Neural progenitor cell (in vitro differentiated cells): ENCODE data around the gene SATB1. TPM values are rescaled to one million over a fixed set of nuclear protein-coding genes. Genes with fewer than 3 reads are reported as not detected.

Experiments
- DNase-seq: peaks from one replicate; pipeline ENCODE4 v3.0.0-alpha.2; 2016; ENCODE audit warnings: low spot score
- H2AFZ ChIP-seq: fragments of 200-600 bp; sonication (generic); replicated peaks from 2 replicates; pipeline ENCODE4 v1.6.1; 2016; ENCODE audit warnings: antibody characterized with exemption
- H3F3A ChIP-seq: fragments of 200-600 bp; sonication (generic); 2 replicates; pipeline ENCODE4 v1.6.1; 2016; ENCODE audit warnings: antibody characterized with exemption, low read depth
- H3K27ac ChIP-seq: fragments of 200-600 bp; sonication (generic); 2 replicates; pipeline ENCODE4 v1.5.1; 2016; ENCODE audit warnings: mild to moderate bottlenecking
- H3K27me3 ChIP-seq: fragments of 200-600 bp; sonication (generic); 2 replicates; pipeline ENCODE4 v1.6.1; 2016; ENCODE audit warnings: mild to moderate bottlenecking, moderate library complexity
- H3K36me3 ChIP-seq: fragments of 200-600 bp; sonication (generic); 2 replicates; pipeline ENCODE4 v1.5.1; 2016
- H3K4me1 ChIP-seq: fragments of 200-600 bp; sonication (generic); 2 replicates; pipeline ENCODE4 v1.6.1; 2016; ENCODE audit warnings: mixed run types
- H3K4me2 ChIP-seq: fragments of 200-600 bp; sonication (generic); 2 replicates; pipeline ENCODE4 v1.6.1; 2016
- H3K4me3 ChIP-seq: fragments of 200-600 bp; sonication (generic); 2 replicates; pipeline ENCODE4 v1.5.1; 2016
- H3K79me2 ChIP-seq: fragments of 200-600 bp; sonication (generic); 2 replicates; pipeline ENCODE4 v1.6.1; 2016; ENCODE audit warnings: low read depth
- H3K9ac ChIP-seq: fragments of 200-600 bp; sonication (generic); 2 replicates; pipeline ENCODE4 v1.6.1; 2016
- H3K9me3 ChIP-seq: fragments of 200-600 bp; sonication (generic); 2 replicates; pipeline ENCODE4 v1.5.1; 2016; ENCODE audit warnings: low read depth
- H4K20me1 ChIP-seq: fragments of 200-600 bp; sonication (generic); 2 replicates; pipeline ENCODE4 v1.6.1; 2016; ENCODE audit warnings: low read depth
- H3K27ac Mint-ChIP-seq: 3 replicates; pipeline ENCODE4 v1.8.0; 2021; ENCODE audit warnings: mixed read lengths
- H3K27me3 Mint-ChIP-seq: 2 replicates; pipeline ENCODE4 v1.8.0; 2022; ENCODE audit warnings: low read depth, mild to moderate bottlenecking, inconsistent platforms, moderate library complexity, mixed read lengths; ENCODE audit not compliant: insufficient read depth
- H3K36me3 Mint-ChIP-seq: 3 replicates; pipeline ENCODE4 v1.8.0; 2021; ENCODE audit warnings: mixed read lengths
- H3K4me1 Mint-ChIP-seq: 3 replicates; pipeline ENCODE4 v1.8.0; 2021; ENCODE audit warnings: mixed read lengths
- H3K4me3 Mint-ChIP-seq: 3 replicates; pipeline ENCODE4 v1.8.0; 2021; ENCODE audit warnings: mild to moderate bottlenecking, moderate library complexity, mixed read lengths
- H3K9me3 Mint-ChIP-seq: 3 replicates; pipeline ENCODE4 v1.8.0; 2020; ENCODE audit warnings: mixed read lengths
- EZH2 ChIP-seq: fragments of 200-600 bp; sonication (generic); IDR thresholded peaks from 2 replicates; pipeline ENCODE4 v1.6.1; 2017; ENCODE audit warnings: antibody characterized with exemption, mild to moderate bottlenecking, moderate library complexity
- EZH2phosphoT487 ChIP-seq: fragments of 200-600 bp; sonication (generic); IDR thresholded peaks from 2 replicates; pipeline ENCODE4 v1.6.1; 2017; ENCODE audit warnings: antibody characterized with exemption
- total RNA-seq: library from RNA; depleted of rRNA; stranded (reverse); fragments of >200 nt; gene quantifications from 2 replicates; pipeline ENCODE4 v1.2.3, GENCODE V29; 2015; ENCODE audit warnings: low replicate concordance
- TF ChIP-seq, protein P1 (sequence below): fragments of 200-600 bp; sonication (generic); IDR thresholded peaks from 2 replicates; pipeline ENCODE4 v1.5.1; 2017; ENCODE audit warnings: antibody characterized with exemption, mild to moderate bottlenecking

The SATB1 gene
- total RNA-seq, 1 donor from 2014 or later = 38.6 TPM

DNA sequence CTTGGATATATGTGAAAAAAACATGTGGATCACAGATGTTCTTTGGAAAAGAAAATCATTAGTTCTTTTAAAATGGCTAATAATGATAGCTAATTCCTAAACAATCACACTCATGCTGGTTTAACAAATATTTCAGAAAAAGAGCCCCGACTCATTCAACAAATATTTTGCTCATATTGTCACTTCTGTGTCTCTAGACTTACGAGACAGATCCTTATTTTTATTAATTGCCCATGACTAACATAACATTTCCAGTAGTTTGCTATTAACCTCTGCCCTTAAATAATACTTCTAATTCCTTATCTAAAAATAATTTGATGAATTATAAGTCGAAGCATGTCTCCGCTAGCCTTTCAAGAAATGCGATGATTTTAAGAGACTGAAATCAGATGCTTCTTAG lies 70.4 kb downstream of the SATB1 start:
- no peak for DNase-seq
- Mint-ChIP-seq H3K9me3 (no peaks in the 10 kb centered on the region), H3K4me1 (peaks cover 8% of the 10 kb centered on the region), H3K27ac (no peak overlapping the region), H3K4me3 (no peak overlapping the region), H3K36me3 (peaks cover 9% of the 10 kb centered on the region), H3K27me3 (no peaks in the 10 kb centered on the region)
- TF ChIP-seq, protein P1, sequence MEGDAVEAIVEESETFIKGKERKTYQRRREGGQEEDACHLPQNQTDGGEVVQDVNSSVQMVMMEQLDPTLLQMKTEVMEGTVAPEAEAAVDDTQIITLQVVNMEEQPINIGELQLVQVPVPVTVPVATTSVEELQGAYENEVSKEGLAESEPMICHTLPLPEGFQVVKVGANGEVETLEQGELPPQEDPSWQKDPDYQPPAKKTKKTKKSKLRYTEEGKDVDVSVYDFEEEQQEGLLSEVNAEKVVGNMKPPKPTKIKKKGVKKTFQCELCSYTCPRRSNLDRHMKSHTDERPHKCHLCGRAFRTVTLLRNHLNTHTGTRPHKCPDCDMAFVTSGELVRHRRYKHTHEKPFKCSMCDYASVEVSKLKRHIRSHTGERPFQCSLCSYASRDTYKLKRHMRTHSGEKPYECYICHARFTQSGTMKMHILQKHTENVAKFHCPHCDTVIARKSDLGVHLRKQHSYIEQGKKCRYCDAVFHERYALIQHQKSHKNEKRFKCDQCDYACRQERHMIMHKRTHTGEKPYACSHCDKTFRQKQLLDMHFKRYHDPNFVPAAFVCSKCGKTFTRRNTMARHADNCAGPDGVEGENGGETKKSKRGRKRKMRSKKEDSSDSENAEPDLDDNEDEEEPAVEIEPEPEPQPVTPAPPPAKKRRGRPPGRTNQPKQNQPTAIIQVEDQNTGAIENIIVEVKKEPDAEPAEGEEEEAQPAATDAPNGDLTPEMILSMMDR = no peak
- TF ChIP-seq EZH2 (no peak), EZH2phosphoT487 (no peak)
- Histone ChIP-seq H3K9me3 (no peaks in the 10 kb centered on the region), H3K27ac (no peak overlapping the region), H3K4me3 (no peak overlapping the region), H3K4me2 (no peak overlapping the region), H3K36me3 (no peaks in the 10 kb centered on the region), H4K20me1 (no peaks in the 10 kb centered on the region), H3K79me2 (no peaks in the 10 kb centered on the region), H3F3A (no peaks in the 10 kb centered on the region), H3K9ac (no peak overlapping the region), H3K27me3 (no peaks in the 10 kb centered on the region), H2AFZ (no peak overlapping the region), H3K4me1 (peaks cover 13% of the 10 kb centered on the region)

- no peak overlapping the region for H3K4me3 ChIP-seq
- H3K9ac ChIP-seq = no peak overlapping the region
- no peak overlapping the region for H2AFZ ChIP-seq
- no peak overlapping the region for H3K4me2 ChIP-seq
- no peak overlapping the region for H3K4me3 Mint-ChIP-seq
- H3K36me3 Mint-ChIP-seq = peaks cover 16% of the 10 kb centered on the region
- peaks cover 13% of the 10 kb centered on the region for H3K4me1 ChIP-seq
- H3K79me2 ChIP-seq = no peaks in the 10 kb centered on the region
- no peaks in the 10 kb centered on the region for H3K9me3 ChIP-seq
- H3K36me3 ChIP-seq = no peaks in the 10 kb centered on the region
- H3K27ac ChIP-seq = no peak overlapping the region
- H3F3A ChIP-seq = no peaks in the 10 kb centered on the region
- no peaks in the 10 kb centered on the region for H3K27me3 ChIP-seq
- H4K20me1 ChIP-seq = no peaks in the 10 kb centered on the region
- TF ChIP-seq, protein P1 = no peak
- TF ChIP-seq EZH2 (no peak), EZH2phosphoT487 (no peak)
- H3K4me1 Mint-ChIP-seq = peaks cover 8% of the 10 kb centered on the region
- no peaks in the 10 kb centered on the region for H3K9me3 Mint-ChIP-seq
- peaks cover 2% of the 10 kb centered on the region for H3K27me3 Mint-ChIP-seq
- DNase-seq = peak; percentile 6
- H3K27ac Mint-ChIP-seq = peak overlapping the region; percentile 78
Observed at GRCh38 chr3:18351823-18352744, 73.1 kb downstream of the SATB1 start.

DNA sequence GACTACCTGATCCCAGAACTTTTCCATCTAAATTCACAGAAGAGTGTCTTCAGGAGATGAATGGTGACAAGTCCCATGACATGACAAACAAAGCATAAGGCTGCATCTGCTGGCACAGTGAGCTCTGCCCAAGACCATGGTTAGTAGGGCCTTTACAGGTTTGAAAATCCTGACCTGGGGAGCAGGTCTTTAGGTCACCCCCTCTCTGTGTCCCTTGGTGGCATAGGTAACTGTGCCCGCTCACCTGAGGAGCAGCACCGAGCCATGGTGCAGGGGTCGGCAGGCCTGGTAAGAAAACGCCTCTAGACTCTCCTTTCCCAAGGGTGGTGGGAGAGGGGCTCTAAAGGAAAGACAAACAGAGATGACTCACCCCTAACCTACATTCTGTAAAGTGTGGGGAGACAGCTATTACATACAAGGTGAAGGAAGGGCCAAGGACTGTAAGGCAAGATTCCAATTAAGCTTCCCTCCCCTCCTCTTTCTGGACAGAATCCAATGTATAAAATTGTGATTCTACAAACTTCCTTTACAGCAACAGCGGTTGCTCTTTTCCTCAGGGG lies 74.0 kb downstream of the SATB1 start:
- Mint-ChIP-seq H3K36me3 (peaks cover 16% of the 10 kb centered on the region), H3K4me3 (no peak overlapping the region), H3K27ac (no peak overlapping the region), H3K9me3 (no peaks in the 10 kb centered on the region), H3K4me1 (peaks cover 8% of the 10 kb centered on the region), H3K27me3 (peaks cover 2% of the 10 kb centered on the region)
- Histone ChIP-seq H3F3A (no peaks in the 10 kb centered on the region), H3K27me3 (no peaks in the 10 kb centered on the region), H4K20me1 (no peaks in the 10 kb centered on the region), H3K4me3 (no peak overlapping the region), H3K79me2 (no peaks in the 10 kb centered on the region), H3K27ac (no peak overlapping the region), H3K4me1 (peaks cover 13% of the 10 kb centered on the region), H3K4me2 (no peak overlapping the region), H3K9ac (no peak overlapping the region), H3K36me3 (no peaks in the 10 kb centered on the region), H2AFZ (no peak overlapping the region), H3K9me3 (no peaks in the 10 kb centered on the region)
- TF ChIP-seq EZH2phosphoT487 = no peak
- TF ChIP-seq, protein P1 = no peak
- TF ChIP-seq EZH2 = no peak
- no peak for DNase-seq
